T-cell (primary cell): ENCODE measurements around the gene ONECUT2. TPM values are rescaled to one million over a fixed set of nuclear protein-coding genes. Genes with fewer than 3 reads are reported as not detected.

ENCODE experiments used
- ATAC-seq, 4 experiments: fragments of 200-7000 bp in 3 of 4; fragments of 150-1000 bp in 1 of 4; cut with Tn5 transposase; replicated peaks in 1 of 4; 1 replicate in 3 of 4; 2 replicates in 1 of 4; pipeline ENCODE4 v1.10.0; 2021; ENCODE audit warnings: moderate library complexity in 3 of 4, mild to moderate bottlenecking in 2 of 4, moderate number of reproducible peaks in 1 of 4
- CTCF ChIA-PET, 2 donors: fragments of 300-600 bp; sonication (Branson Sonifier 250); formaldehyde crosslinking; loops; one replicate each; lab custom pipeline; 2022; ENCODE audit warnings: antibody characterized with exemption in 2 of 2; lab: Charles Lee
- POLR2A ChIA-PET, 2 donors: fragments of 300-600 bp; sonication (Branson Sonifier 250); formaldehyde crosslinking; loops; one replicate each; lab custom pipeline; 2022; ENCODE audit warnings: antibody characterized with exemption in 2 of 2; lab: Charles Lee
- DNase-seq, 35 experiments: peaks; one replicate each; pipeline versions ENCODE4 v3.0.0 to v3.0.0-alpha.2; 2013 to 2023
- H3K27ac ChIP-seq: one replicate; pipeline ENCODE4 v1.5.1; 2013; ENCODE audit warnings: low read length
- H3K27me3 ChIP-seq, 2 experiments: replicated peaks in 1 of 2; 1 replicate in 1 of 2; 2 replicates in 1 of 2; pipeline versions ENCODE4 v1.6.1 to v1.7.0; 2013; ENCODE audit warnings: low read length in 1 of 2, mixed read lengths in 1 of 2; ENCODE audit not compliant: control insufficient read depth in 2 of 2, insufficient read depth in 2 of 2; ENCODE audit errors: extremely low read depth in 1 of 2
- H3K36me3 ChIP-seq, 2 donors: 1 replicate in 1 of 2; 2 replicates in 1 of 2; pipeline versions ENCODE4 v1.6.1 to v1.7.0; 2013; ENCODE audit warnings: low read length in 1 of 2; ENCODE audit not compliant: control insufficient read depth in 2 of 2, insufficient read depth in 1 of 2; ENCODE audit errors: extremely low read depth in 1 of 2
- H3K4me1 ChIP-seq, 2 experiments: 1 replicate in 1 of 2; 2 replicates in 1 of 2; pipeline versions ENCODE4 v1.6.1 to v1.7.0; 2013; ENCODE audit warnings: low read length in 2 of 2, mixed read lengths in 1 of 2; ENCODE audit not compliant: insufficient read depth in 2 of 2, control insufficient read depth in 1 of 2; ENCODE audit errors: extremely low read depth in 1 of 2
- H3K4me3 ChIP-seq, 2 donors: 1 replicate in 1 of 2; 2 replicates in 1 of 2; pipeline versions ENCODE4 v1.5.1 to v1.7.0; 2013; ENCODE audit warnings: mild to moderate bottlenecking in 2 of 2, low read length in 1 of 2, moderate library complexity in 1 of 2; ENCODE audit not compliant: control insufficient read depth in 1 of 2; ENCODE audit errors: extremely low read depth in 1 of 2
- H3K9me3 ChIP-seq: 2 replicates; pipeline ENCODE4 v1.7.0; 2013
- H3K27ac Mint-ChIP-seq, 2 donors: one replicate each; pipeline ENCODE4 v1.8.0; 2020 to 2021; ENCODE audit warnings: mild to moderate bottlenecking in 2 of 2, mixed read lengths in 2 of 2
- H3K27me3 Mint-ChIP-seq, 2 donors: one replicate each; pipeline ENCODE4 v1.8.0; 2021 to 2022; ENCODE audit warnings: mixed read lengths in 2 of 2
- H3K36me3 Mint-ChIP-seq: one replicate; pipeline ENCODE4 v1.8.0; 2021; ENCODE audit warnings: mixed read lengths
- H3K4me1 Mint-ChIP-seq, 3 donors: one replicate each; pipeline ENCODE4 v1.8.0; 2020 to 2022; ENCODE audit warnings: mixed read lengths in 3 of 3, mild to moderate bottlenecking in 1 of 3
- H3K4me3 Mint-ChIP-seq, 3 donors: one replicate each; pipeline ENCODE4 v1.8.0; 2020 to 2022; ENCODE audit warnings: mild to moderate bottlenecking in 3 of 3, mixed read lengths in 3 of 3, moderate library complexity in 3 of 3
- H3K9me3 Mint-ChIP-seq, 3 donors: one replicate each; pipeline ENCODE4 v1.8.0; 2020 to 2022; ENCODE audit warnings: mixed read lengths in 3 of 3
- WGBS: methylation state at CpG from one replicate; pipeline ENCODE4 v1.1.5; 2013; ENCODE audit warnings: missing lambda C conversion rate; ENCODE audit not compliant: insufficient coverage; 5-methylcytosine and 5-hydroxymethylcytosine counted together
- total RNA-seq, 35 experiments: library from RNA in 6 of 35; stranded (reverse) in 6 of 35; fragments of 120-200 nt in 1 of 35; gene quantifications; one replicate each; pipeline versions ENCODE4 v1.2.1 to v1.2.4 and lab custom pipeline; 2013 to 2026

ONECUT2 gene
- total RNA-seq, 5 donors from 2014 or later (not counting 1 experiment from before 2014, with no cell fraction given), result 0.03 to 0.23 (median 0.09) TPM; not detected in 2

- Histone ChIP-seq H3K4me3 (no peak overlapping the region), H3K27me3 (peaks cover 0 to 17% of the 10 kb centered on the region in 2 experiments), H3K4me1 (no peaks in the 10 kb centered on the region), H3K9me3 (no peaks in the 10 kb centered on the region), H3K27ac (no peak overlapping the region), H3K36me3 (no peaks in the 10 kb centered on the region)
- Mint-ChIP-seq H3K27ac (no peak overlapping the region), H3K4me1 (no peaks in the 10 kb centered on the region), H3K4me3 (no peak overlapping the region), H3K27me3 (peaks cover 20 to 22% of the 10 kb centered on the region in 2 donors), H3K9me3 (no peaks in the 10 kb centered on the region), H3K36me3 (no peaks in the 10 kb centered on the region)
- ChIA-PET POLR2A (interaction anchor here in 1 of 2 donors (0.6 kb wide), 1 partner anchor 611 kb away, joined by 3 read pairs; no protein-coding TSS in a partner anchor), CTCF (no interaction called here)
- ATAC-seq (no peak), DNase-seq (no peak)
- WGBS, result 38% methylated on average over 1 of the region's 3 CpGs
Observed at GRCh38 chr18:57475408-57475807, 40.2 kb downstream of the ONECUT2 start.

GRCh38 chr18:57475903-57476302 lies 40.7 kb downstream of the ONECUT2 start:
- POLR2A ChIA-PET, result interaction anchor here in 1 of 2 donors (0.6 kb wide), 1 partner anchor 612 kb away, joined by 3 read pairs; no protein-coding TSS in a partner anchor
- Histone ChIP-seq H3K27me3 (peaks cover 0 to 14% of the 10 kb centered on the region in 2 experiments), H3K9me3 (no peaks in the 10 kb centered on the region), H3K4me1 (no peaks in the 10 kb centered on the region), H3K27ac (no peak overlapping the region), H3K4me3 (no peak overlapping the region), H3K36me3 (no peaks in the 10 kb centered on the region)
- no peaks in the 10 kb centered on the region for H3K4me1 Mint-ChIP-seq
- no peak overlapping the region for H3K4me3 Mint-ChIP-seq
- H3K27ac Mint-ChIP-seq, result no peak overlapping the region
- 43% methylated on average over 1 of the region's 4 CpGs for WGBS
- CTCF ChIA-PET, result no interaction called here
- ATAC-seq, result no peak
- no peak for DNase-seq
- H3K9me3 Mint-ChIP-seq, result no peaks in the 10 kb centered on the region
- H3K27me3 Mint-ChIP-seq, result peaks cover 20 to 22% of the 10 kb centered on the region in 2 donors
- H3K36me3 Mint-ChIP-seq, result no peaks in the 10 kb centered on the region

GRCh38 chr18:57480733-57481132 lies 45.6 kb downstream of the ONECUT2 start:
- ChIA-PET CTCF (interaction anchor here in 1 of 2 donors (0.6 kb wide), 1 partner anchor 13 kb away, joined by 3 read pairs; no protein-coding TSS in a partner anchor), POLR2A (no interaction called here)
- no peaks in the 10 kb centered on the region for H3K9me3 ChIP-seq
- Mint-ChIP-seq H3K4me3 (no peak overlapping the region), H3K9me3 (no peaks in the 10 kb centered on the region), H3K27ac (no peak overlapping the region), H3K27me3 (peaks cover 20 to 23% of the 10 kb centered on the region in 2 donors), H3K36me3 (no peaks in the 10 kb centered on the region), H3K4me1 (no peaks in the 10 kb centered on the region)
- no peak overlapping the region for H3K4me3 ChIP-seq
- ATAC-seq (no peak), DNase-seq (no peak)
- H3K36me3 ChIP-seq, result no peaks in the 10 kb centered on the region
- peaks cover 0 to 6% of the 10 kb centered on the region in 2 experiments for H3K27me3 ChIP-seq
- H3K4me1 ChIP-seq, result no peaks in the 10 kb centered on the region
- H3K27ac ChIP-seq, result no peak overlapping the region

DNA sequence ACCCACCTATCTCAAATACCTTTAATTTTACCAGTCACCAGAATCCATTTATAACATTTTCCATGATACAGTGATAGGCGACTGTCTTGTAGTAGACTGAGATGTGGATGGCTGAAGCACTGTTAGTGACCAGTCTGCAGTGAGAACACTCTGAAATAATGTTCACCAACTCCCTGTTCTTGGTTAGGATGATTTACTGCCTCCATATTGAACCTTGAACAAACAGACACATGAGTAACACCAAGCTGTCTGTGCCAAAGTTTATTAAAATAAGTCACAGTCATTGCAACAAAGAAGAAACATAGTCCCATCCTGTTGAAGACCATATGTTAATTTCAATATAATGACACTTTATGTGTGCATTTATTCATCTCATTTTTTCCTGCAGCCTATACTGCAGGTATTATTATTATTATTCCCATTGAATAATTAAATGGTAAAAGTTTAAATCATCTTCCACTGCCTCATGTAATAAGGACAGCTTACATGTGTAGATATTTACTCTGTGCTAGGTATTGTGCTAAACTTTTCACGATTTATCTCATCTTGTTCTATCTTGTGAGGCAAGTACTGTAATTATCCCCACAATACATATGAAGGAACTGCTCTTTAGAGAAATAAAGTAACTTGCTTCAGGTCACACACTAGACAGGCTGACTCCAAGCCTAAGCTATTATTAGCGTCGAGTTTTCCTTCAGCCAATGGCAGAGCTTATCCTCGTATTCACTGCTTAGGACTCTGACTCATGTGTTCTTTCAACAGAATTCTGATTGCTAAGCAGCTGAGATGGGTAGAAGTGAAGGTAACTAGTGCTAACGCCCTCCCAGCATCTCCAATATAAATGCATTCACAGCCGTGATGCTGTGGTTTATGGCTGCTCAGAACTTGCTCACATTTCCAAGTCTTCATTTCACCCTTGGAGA lies 62.5 kb downstream of the ONECUT2 start:
- Mint-ChIP-seq H3K36me3 (no peaks in the 10 kb centered on the region), H3K4me3 (no peak overlapping the region), H3K4me1 (no peaks in the 10 kb centered on the region), H3K9me3 (no peaks in the 10 kb centered on the region), H3K27ac (no peak overlapping the region), H3K27me3 (peaks cover 5 to 8% of the 10 kb centered on the region in 2 donors)
- no peaks in the 10 kb centered on the region for H3K9me3 ChIP-seq
- H3K4me3 ChIP-seq, result no peak overlapping the region
- no peak overlapping the region for H3K27ac ChIP-seq
- H3K4me1 ChIP-seq, result no peaks in the 10 kb centered on the region
- ATAC-seq, result no peak
- DNase-seq, result no peak
- no CpG with 5 or more reads among the region's 7 CpGs for WGBS
- ChIA-PET POLR2A (no interaction called here), CTCF (no interaction called here)
- peaks cover 0 to 8% of the 10 kb centered on the region in 2 experiments for H3K27me3 ChIP-seq
- H3K36me3 ChIP-seq, result no peaks in the 10 kb centered on the region

GRCh38 chr18:57498682-57499256 lies 63.6 kb downstream of the ONECUT2 start:
- Histone ChIP-seq H3K36me3 (no peaks in the 10 kb centered on the region), H3K4me3 (no peak overlapping the region), H3K9me3 (no peaks in the 10 kb centered on the region), H3K27me3 (peaks cover 0 to 5% of the 10 kb centered on the region in 2 experiments), H3K4me1 (no peaks in the 10 kb centered on the region), H3K27ac (no peak overlapping the region)
- ATAC-seq (no peak), DNase-seq (no peak)
- H3K36me3 Mint-ChIP-seq, result no peaks in the 10 kb centered on the region
- WGBS, result 72% methylated on average over 3 of the region's 5 CpGs
- no peak overlapping the region for H3K4me3 Mint-ChIP-seq
- H3K4me1 Mint-ChIP-seq, result no peaks in the 10 kb centered on the region
- POLR2A ChIA-PET, result no interaction called here
- no peaks in the 10 kb centered on the region for H3K9me3 Mint-ChIP-seq
- no peak overlapping the region for H3K27ac Mint-ChIP-seq
- CTCF ChIA-PET, result no interaction called here
- peaks cover 5% of the 10 kb centered on the region in 2 donors for H3K27me3 Mint-ChIP-seq

DNA sequence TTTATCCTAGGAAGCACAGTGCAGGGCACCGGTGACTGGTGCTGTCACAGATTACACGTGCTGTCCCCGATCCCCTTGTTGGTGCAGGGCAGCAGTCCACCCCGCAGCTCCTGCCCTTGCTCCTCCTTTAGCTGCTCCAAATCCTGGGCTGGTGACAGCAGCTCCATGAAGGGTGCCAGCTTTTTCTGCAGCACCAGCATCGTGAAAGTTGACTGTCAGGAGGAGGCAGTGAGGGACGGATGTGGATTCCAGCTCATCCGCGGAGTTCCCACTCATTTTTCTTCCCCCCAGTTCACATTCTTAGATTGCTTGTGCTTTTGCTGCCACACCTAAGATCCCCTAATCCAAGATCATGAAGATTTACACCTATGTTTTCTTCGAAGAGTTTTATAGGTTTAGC lies 67.5 kb downstream of the ONECUT2 start:
- CTCF ChIA-PET, result no interaction called here

More for the DNA sequence above, 67.5 kb downstream of the ONECUT2 start:
- no peaks in the 10 kb centered on the region for H3K36me3 ChIP-seq
- Mint-ChIP-seq H3K27ac (no peak overlapping the region), H3K36me3 (no peaks in the 10 kb centered on the region), H3K4me3 (no peak overlapping the region), H3K27me3 (peaks cover 18 to 22% of the 10 kb centered on the region in 2 donors), H3K9me3 (no peaks in the 10 kb centered on the region), H3K4me1 (no peaks in the 10 kb centered on the region)
- peaks cover 0 to 5% of the 10 kb centered on the region in 2 experiments for H3K27me3 ChIP-seq
- DNase-seq, result no peak
- no peaks in the 10 kb centered on the region for H3K4me1 ChIP-seq
- no peak for ATAC-seq
- no peak overlapping the region for H3K27ac ChIP-seq
- POLR2A ChIA-PET, result no interaction called here
- WGBS, result 81% methylated on average over 5 of the region's 9 CpGs
- H3K9me3 ChIP-seq, result no peaks in the 10 kb centered on the region
- no peak overlapping the region for H3K4me3 ChIP-seq
